Measurements from ENCODE around the gene ZC3H18. TPM values are rescaled to one million over a fixed set of nuclear protein-coding genes. Genes with fewer than 3 reads are reported as not detected.

ZC3H18 gene
- total RNA-seq, 3 donors from 2014 or later = 12.5 to 14.9 (median 13.3) TPM

- H3K27me3 ChIP-seq = no peaks in the 10 kb centered on the region
- H3K27ac ChIP-seq = no peak overlapping the region
- no peaks in the 10 kb centered on the region for H3K36me3 ChIP-seq
- no peaks in the 10 kb centered on the region for H3K4me1 ChIP-seq
- no peak for TF ChIP-seq POLR2AphosphoS5 (IDR thresholded peaks at IDR 0.05)
- no peak for TF ChIP-seq POLR2A (IDR thresholded peaks at IDR 0.05)
- no peak for TF ChIP-seq CTCF (IDR thresholded peaks at IDR 0.05)
- H3K9me3 ChIP-seq = no peaks in the 10 kb centered on the region
- no peak overlapping the region for H3K4me3 ChIP-seq
- intact Hi-C loops (cut with DNase I; ENCODE audit: low total_unique reads) = no loop called here
- DNase-seq (ENCODE audit: low spot score in 2 of 2) = no peak
Measured at GRCh38 chr16:88661468-88661867, 91.3 kb downstream of the ZC3H18 start.

GRCh38 chr16:88662222-88662842 is 92.1 kb downstream of the ZC3H18 start:
- Histone ChIP-seq H3K27ac (peak overlapping the region; percentile 78 to 80), H3K27me3 (no peaks in the 10 kb centered on the region), H3K4me1 (no peaks in the 10 kb centered on the region), H3K4me3 (peak overlapping the region; percentile 74 to 88 (median 88)), H3K9me3 (no peaks in the 10 kb centered on the region), H3K36me3 (no peaks in the 10 kb centered on the region)
- no peak for TF ChIP-seq POLR2A (IDR thresholded peaks at IDR 0.05)
- TF ChIP-seq CTCF (IDR thresholded peaks at IDR 0.05) = no peak
- no peak for TF ChIP-seq POLR2AphosphoS5 (IDR thresholded peaks at IDR 0.05)
- DNase-seq (ENCODE audit: low spot score in 2 of 2) = no peak
- intact Hi-C loops (cut with DNase I; ENCODE audit: low total_unique reads) = no loop called here

GRCh38 chr16:88662843-88663606 is 92.8 kb downstream of the ZC3H18 start, which contains the start of gene MVD:
MVD (minus strand) TSS chr16:88663091; CDS start chr16:88663080, 11 bp downstream.
- Histone ChIP-seq H3K9me3 (no peaks in the 10 kb centered on the region), H3K4me1 (no peaks in the 10 kb centered on the region), H3K27me3 (no peaks in the 10 kb centered on the region), H3K36me3 (no peaks in the 10 kb centered on the region), H3K27ac (peak within 1 kb of the TSS; percentile 78 to 80), H3K4me3 (peak within 1 kb of the TSS; percentile 74 to 88 (median 88))
- intact Hi-C loops (cut with DNase I; ENCODE audit: low total_unique reads) = no loop called here
- peak; percentile 97 to 98 for DNase-seq (ENCODE audit: low spot score in 2 of 2)
- TF ChIP-seq POLR2AphosphoS5 (IDR thresholded peaks at IDR 0.05) = peak; percentile 34 to 68 (median 53)
- no peak for TF ChIP-seq CTCF (IDR thresholded peaks at IDR 0.05)

- Histone ChIP-seq H3K36me3 (no peaks in the 10 kb centered on the region), H3K9me3 (no peaks in the 10 kb centered on the region), H3K4me1 (no peaks in the 10 kb centered on the region), H3K27me3 (no peaks in the 10 kb centered on the region), H3K27ac (no peak overlapping the region), H3K4me3 (no peak overlapping the region)
- intact Hi-C loops (cut with DNase I; ENCODE audit: low total_unique reads) = no loop called here
- no peak for TF ChIP-seq CTCF (IDR thresholded peaks at IDR 0.05)
- TF ChIP-seq POLR2AphosphoS5 (IDR thresholded peaks at IDR 0.05) = no peak
- TF ChIP-seq POLR2A (IDR thresholded peaks at IDR 0.05) = no peak
- no peak for DNase-seq (ENCODE audit: low spot score in 2 of 2)
Measured at GRCh38 chr16:88665148-88665547, 94.9 kb downstream of the ZC3H18 start.

GRCh38 chr16:88665570-88665969 is 95.4 kb downstream of the ZC3H18 start:
- H3K27me3 ChIP-seq = no peaks in the 10 kb centered on the region
- intact Hi-C loops (cut with DNase I; ENCODE audit: low total_unique reads) = no loop called here
- no peak overlapping the region for H3K27ac ChIP-seq
- no peak for TF ChIP-seq POLR2AphosphoS5 (IDR thresholded peaks at IDR 0.05)
- TF ChIP-seq CTCF (IDR thresholded peaks at IDR 0.05) = no peak
- no peak for TF ChIP-seq POLR2A (IDR thresholded peaks at IDR 0.05)
- no peaks in the 10 kb centered on the region for H3K4me1 ChIP-seq
- H3K4me3 ChIP-seq = no peak overlapping the region
- DNase-seq (ENCODE audit: low spot score in 2 of 2) = no peak
- H3K9me3 ChIP-seq = no peaks in the 10 kb centered on the region
- H3K36me3 ChIP-seq = no peaks in the 10 kb centered on the region

Measured in breast epithelium (tissue), 4 donors.